Left renal pelvis (tissue), 4 donors: ENCODE measurements around the gene TXNRD2. TPM values are rescaled to one million over a fixed set of nuclear protein-coding genes. Genes with fewer than 3 reads are reported as not detected.

Experiments
- DNase-seq, 4 donors: peaks; one replicate each; pipeline ENCODE4 v3.0.0-alpha.2; 2013; ENCODE audit warnings: low read depth in 4 of 4, low spot score in 3 of 4
- polyA plus RNA-seq, 4 donors: library from polyadenylated mRNA; unstranded; fragments of 120-200 nt; gene quantifications; one replicate each; pipeline ENCODE4 v1.2.1, GENCODE V29; 2013; ENCODE audit not compliant: insufficient read length in 4 of 4

The TXNRD2 gene
- polyA plus RNA-seq, 4 donors, result 13.1 to 33.7 (median 20.4) TPM

- DNase-seq, result no peak
Measured at GRCh38 chr22:19870153-19871022, 71.2 kb downstream of the TXNRD2 start.

- no peak for DNase-seq
Measured at GRCh38 chr22:19869497-19870152, 72.0 kb downstream of the TXNRD2 start.

GRCh38 chr22:19868773-19869471, 72.7 kb downstream of the TXNRD2 start:
- no peak for DNase-seq

DNA sequence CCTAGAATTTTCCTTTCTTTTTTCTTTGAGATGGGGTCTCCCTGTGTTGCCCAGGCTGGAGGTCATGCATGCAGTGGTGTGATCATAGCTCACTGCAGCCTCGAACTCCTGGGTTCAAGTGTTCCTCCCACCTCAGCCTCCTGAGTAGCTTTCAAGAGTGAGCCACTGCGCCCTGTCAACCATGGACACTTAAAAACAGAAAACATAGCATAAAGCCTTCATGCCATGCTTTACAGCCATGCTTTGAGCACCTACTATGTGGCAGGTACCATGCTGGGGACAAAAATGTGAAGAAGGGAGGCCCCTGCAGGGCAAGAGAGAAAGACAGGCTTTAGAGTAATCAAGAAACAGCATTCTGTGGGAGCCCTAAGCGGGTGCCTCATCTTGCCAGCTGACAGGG, 73.3 kb downstream of the TXNRD2 start:
- no peak for DNase-seq

DNA sequence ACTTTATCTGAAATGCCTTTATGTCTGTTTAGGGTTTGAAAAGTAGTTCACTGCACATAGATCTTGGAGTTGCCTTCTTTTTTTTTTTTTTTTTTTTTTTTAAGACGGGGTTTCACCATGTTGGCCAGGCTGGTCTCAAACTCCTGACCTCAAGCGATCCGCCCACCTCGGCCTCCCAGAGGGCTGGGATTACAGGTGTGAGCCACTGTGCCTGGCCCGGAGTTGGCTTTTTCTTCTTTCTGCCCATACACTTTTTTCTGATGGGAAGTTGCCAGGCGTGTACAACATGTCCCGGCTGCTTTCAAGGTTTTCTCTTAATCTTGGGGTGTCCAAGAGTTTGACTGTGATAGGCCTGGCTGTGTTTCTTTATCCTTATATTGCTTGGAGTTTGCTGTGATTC, 74.0 kb downstream of the TXNRD2 start:
- DNase-seq, result no peak

GRCh38 chr22:19866665-19867009, 75.0 kb downstream of the TXNRD2 start:
- DNase-seq, result no peak

DNA sequence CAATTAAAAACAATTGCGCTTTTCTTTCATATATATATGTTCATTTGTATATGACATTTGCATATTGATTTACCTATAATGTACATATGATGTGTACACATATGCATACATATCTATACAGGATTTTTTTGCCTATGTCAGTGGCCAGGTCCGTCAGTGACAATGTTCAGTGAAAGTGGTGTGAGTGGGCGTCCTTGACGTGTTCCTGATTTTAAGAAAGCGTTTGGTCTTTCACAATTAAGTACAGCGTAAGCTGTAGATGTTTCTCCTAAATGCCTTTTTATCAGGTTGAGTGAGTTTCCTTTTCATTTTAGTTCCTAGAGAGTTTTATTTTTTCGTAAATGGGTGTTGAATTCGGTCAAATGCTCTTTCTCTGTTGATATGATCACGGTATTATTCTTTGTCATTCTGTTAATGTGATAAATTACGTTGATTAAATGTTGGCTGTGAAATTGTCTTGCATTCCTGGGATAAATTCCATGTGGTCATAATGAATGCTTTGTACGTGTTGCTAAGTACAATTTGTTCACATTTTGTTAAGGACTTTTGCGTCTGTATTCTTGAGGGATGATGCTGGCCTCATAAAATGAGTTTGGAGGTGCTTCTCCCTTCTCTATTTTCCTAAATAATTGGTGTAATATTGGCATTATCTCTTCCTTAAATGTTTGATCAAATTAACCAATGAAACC, 76.3 kb downstream of the TXNRD2 start:
- no peak for DNase-seq

DNA sequence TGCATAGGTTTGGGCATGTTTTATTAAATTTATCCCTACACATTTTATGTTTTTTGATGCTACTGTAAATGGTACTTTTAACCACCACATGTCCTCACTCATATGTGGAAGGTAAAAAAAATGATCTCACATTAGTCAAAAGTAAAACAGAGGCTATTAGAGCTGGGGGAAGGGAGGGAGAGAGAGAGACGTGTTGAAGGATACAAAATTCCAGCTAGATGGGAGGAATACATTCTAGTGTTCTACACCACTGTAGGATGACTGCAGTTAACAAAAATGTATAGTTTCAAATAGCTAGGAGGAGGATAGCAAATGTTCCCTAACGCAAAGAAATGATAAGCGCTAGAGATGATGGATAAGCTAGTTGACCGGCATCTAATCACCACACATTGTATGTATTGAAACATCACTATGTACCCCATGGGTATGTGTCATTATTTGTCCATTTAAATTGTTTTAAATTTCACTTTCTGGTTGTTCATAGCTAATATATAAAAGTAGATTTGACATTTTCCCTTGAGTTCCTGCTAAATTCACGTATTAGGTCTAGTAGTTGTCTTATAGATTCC, 77.0 kb downstream of the TXNRD2 start:
- no peak for DNase-seq

- no peak for DNase-seq
Measured at GRCh38 chr22:19863571-19863970, 78.0 kb downstream of the TXNRD2 start.

- no peak for DNase-seq
Measured at GRCh38 chr22:19862619-19863246, 78.9 kb downstream of the TXNRD2 start.

- DNase-seq, result no peak
Measured at GRCh38 chr22:19859861-19860510, 81.6 kb downstream of the TXNRD2 start.

- DNase-seq, result no peak
Measured at GRCh38 chr22:19857382-19857781, 84.2 kb downstream of the TXNRD2 start.

- peak in 1 of 4 donors; percentile 57 for DNase-seq
Measured at GRCh38 chr22:19855504-19856409, 85.9 kb downstream of the TXNRD2 start.

DNA sequence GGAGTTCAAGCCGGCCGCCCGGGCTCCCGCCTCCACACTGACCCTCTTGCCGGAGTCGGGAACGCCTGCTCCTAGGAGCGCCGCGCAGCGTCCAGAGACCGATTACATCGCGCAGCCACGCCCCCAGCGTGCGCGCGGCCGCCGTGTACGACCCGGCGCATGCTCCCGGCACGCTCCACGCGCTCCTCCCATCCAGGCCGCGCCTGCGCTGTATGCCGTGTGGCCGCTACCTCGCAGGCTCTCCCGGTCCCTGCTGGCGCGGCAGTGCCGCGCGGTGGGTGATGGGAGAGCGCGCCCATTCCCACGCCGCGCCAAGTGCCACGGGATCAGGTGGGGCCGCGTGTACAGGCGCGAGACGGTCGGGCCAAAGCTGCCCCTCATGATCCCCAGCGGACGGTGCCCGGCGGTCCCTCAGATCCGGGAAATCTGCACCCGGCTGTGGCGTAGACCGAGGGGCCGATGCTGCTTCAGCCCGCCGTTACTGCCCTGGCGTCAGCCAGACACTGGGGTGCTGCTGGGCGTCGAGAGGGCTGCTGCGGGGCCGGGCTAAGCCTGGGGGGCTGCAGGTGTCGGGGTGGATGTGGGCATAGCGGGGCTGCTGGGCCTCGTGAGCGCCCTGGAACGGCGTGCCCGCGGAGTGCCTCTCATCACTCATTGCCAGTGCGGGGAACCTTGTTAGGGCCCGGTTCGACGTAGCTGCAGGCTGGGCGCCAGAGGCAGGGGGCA, 86.7 kb downstream of the TXNRD2 start, which contains the start of the genes GNB1L and RTL10:
GNB1L (minus strand) TSS at position 97 of the 726 bp plus-strand sequence. CDS start 33,519 bp downstream, outside the sequence.
RTL10 (minus strand) TSS at position 97 of the 726 bp plus-strand sequence. CDS start 2,613 bp downstream, outside the sequence.
- peak; percentile 91 to 95 (median 94) for DNase-seq

- DNase-seq, result no peak
Measured at GRCh38 chr22:19853879-19854777, 87.5 kb downstream of the TXNRD2 start.

DNA sequence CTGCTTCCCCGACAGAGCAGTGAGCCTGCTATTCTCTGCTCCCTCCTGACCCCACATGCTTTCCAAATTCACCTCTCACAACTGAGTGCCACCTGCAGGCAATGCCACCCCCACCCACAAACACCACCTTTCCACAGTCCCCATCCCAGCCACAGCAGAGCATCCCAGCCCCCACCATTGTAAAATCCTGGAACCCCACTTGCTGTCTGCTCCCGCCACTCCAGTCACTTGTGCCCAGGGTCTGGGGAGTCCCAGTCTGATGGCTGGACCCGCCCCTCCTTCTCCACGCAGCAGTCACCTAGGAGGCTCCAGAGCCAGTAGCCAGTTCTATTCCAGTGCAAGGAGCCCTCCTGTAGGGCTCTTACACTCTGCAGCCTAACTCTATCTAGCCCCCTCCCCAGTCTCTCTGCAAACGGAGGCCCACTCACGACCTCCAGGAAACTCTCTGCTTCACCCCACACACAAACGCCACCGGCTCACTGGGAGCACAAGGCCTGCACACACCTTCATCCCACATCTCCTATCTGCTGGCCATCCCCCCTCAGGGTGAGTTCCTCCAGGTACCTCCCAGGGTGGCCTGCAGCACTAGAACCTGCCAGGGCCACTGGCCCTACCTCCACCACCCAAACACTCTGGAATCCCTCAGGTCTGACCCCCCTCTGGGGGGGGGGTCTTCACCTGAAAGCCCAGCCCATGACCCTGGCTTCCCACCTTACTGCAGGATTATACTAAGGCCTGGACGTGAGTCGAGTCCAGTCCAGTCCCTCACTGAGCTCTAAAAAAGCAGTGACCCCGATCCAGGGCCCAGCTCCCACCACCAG, 88.3 kb downstream of the TXNRD2 start:
- no peak for DNase-seq
